ENCODE data around the gene BSPRY. TPM values are rescaled to one million over a fixed set of nuclear protein-coding genes. Genes with fewer than 3 reads are reported as not detected.
A peak's percentile ranks its signal among the peaks of the same experiment; 100 is the strongest.

BSPRY gene
- total and polyA plus RNA-seq, 2 of the 13 experiments (the other 11 are each of a cell fraction or from before 2014, with no cell fraction given) = 0.09 to 0.26 TPM

- 0 out of 2 replicates have a peak, but pooled peaks have one; percentile 18 for TF ChIP-seq HOMEZ (CRISPR knock-in tag; IDR thresholded peaks at IDR 0.05; ENCODE audit: low read depth)
- TF ChIP-seq ZNF850 (CRISPR knock-in tag; conservative IDR thresholded peaks at IDR 0.05) = no peak
- TF ChIP-seq HNRNPUL1 (IDR thresholded peaks at IDR 0.05; ENCODE audit: low read depth, low read length) = no peak
- 0 out of 2 replicates have a peak, but pooled peaks have one; percentile 26 for TF ChIP-seq ZNF253 (CRISPR knock-in tag; IDR thresholded peaks at IDR 0.05; ENCODE audit: borderline replicate concordance)
- TF ChIP-seq SOX5 (CRISPR knock-in tag; IDR thresholded peaks at IDR 0.05; ENCODE audit: borderline replicate concordance) = peak; percentile 58; the same call in 1 of the 2 replicates
- TF ChIP-seq SPEN (CRISPR knock-in tag; IDR thresholded peaks at IDR 0.05; ENCODE audit: low read depth) = 0 out of 2 replicates have a peak, but pooled peaks have one; percentile 24
- peak; percentile 49; the same call in 1 of the 2 replicates for TF ChIP-seq GFI1 (CRISPR knock-in tag; IDR thresholded peaks at IDR 0.05; ENCODE audit: borderline replicate concordance)
- TF ChIP-seq ATF1 (CRISPR knock-in tag; IDR thresholded peaks at IDR 0.05) = no peak; the same call in 1 of the 2 replicates
- no peak for TF ChIP-seq SATB2 (CRISPR knock-in tag; IDR thresholded peaks at IDR 0.05)
- peak; percentile 50; the same call in 1 of the 2 replicates for TF ChIP-seq RXRB (CRISPR knock-in tag; IDR thresholded peaks at IDR 0.05; ENCODE audit: borderline replicate concordance)
- TF ChIP-seq THRA (CRISPR knock-in tag; IDR thresholded peaks at IDR 0.05; ENCODE audit: borderline replicate concordance) = peak; percentile 11; the same call in 1 of the 2 replicates
- no peak for TF ChIP-seq ASH2L (IDR thresholded peaks at IDR 0.05; ENCODE audit: insufficient read length, low read depth, low read length)
- TF ChIP-seq SKIL (CRISPR knock-in tag; IDR thresholded peaks at IDR 0.05; ENCODE audit: borderline replicate concordance) = no peak
- no peak for TF ChIP-seq ZNF329 (CRISPR knock-in tag; IDR thresholded peaks at IDR 0.05; ENCODE audit: low read depth)
- TF ChIP-seq ATF5 (CRISPR knock-in tag; IDR thresholded peaks at IDR 0.05; ENCODE audit: low read depth) = no peak
- TF ChIP-seq SALL2 (CRISPR knock-in tag; IDR thresholded peaks at IDR 0.05) = no peak
- TF ChIP-seq ZNF639 (CRISPR knock-in tag; conservative IDR thresholded peaks at IDR 0.05) = no peak
- TF ChIP-seq ZNF776 (CRISPR knock-in tag; IDR thresholded peaks at IDR 0.05) = peak; percentile 51; the same call in 1 of the 2 replicates
These were observed 46.4 kb upstream of the BSPRY start, which contains the start of gene RNF183 (continued) for GRCh38 chr9:113302792-113303418.
